Measurements from ENCODE around the gene UBE2A. TPM values are rescaled to one million over a fixed set of nuclear protein-coding genes. Genes with fewer than 3 reads are reported as not detected.

Gene UBE2A
- total RNA-seq, 2 experiments from 2014 or later = 46.1 to 49.8 TPM

GRCh38 chrX:119622356-119623232, 48.2 kb downstream of the UBE2A start:
- CTCF ChIA-PET = interaction anchor here (0.6 kb wide), 1 partner anchor 123 kb away, joined by 4 read pairs; no protein-coding TSS in a partner anchor
- no peaks in the 10 kb centered on the region for H3K27me3 Mint-ChIP-seq (ENCODE audit: low read depth)
- H3K27ac Mint-ChIP-seq = no peak overlapping the region
- intact Hi-C loops (cut with micrococcal nuclease) = no loop called here
- no peaks in the 10 kb centered on the region for H3K4me1 Mint-ChIP-seq (ENCODE audit: low read depth)
- H3K36me3 Mint-ChIP-seq (ENCODE audit: low read depth) = no peaks in the 10 kb centered on the region
- H3K4me3 Mint-ChIP-seq = no peak overlapping the region
- no peak for DNase-seq
- H3K9me3 Mint-ChIP-seq = no peaks in the 10 kb centered on the region

- Mint-ChIP-seq H3K36me3 (ENCODE audit: low read depth) (peaks cover 7% of the 10 kb centered on the region), H3K4me3 (no peak overlapping the region), H3K27me3 (ENCODE audit: low read depth) (no peaks in the 10 kb centered on the region), H3K4me1 (ENCODE audit: low read depth) (no peaks in the 10 kb centered on the region), H3K27ac (no peak overlapping the region), H3K9me3 (no peaks in the 10 kb centered on the region)
- intact Hi-C loops (cut with micrococcal nuclease) = no loop called here
- CTCF ChIA-PET = interaction anchor here (1.1 to 1.9 kb wide), 2 partner anchors 10 to 31 kb away, joined by 4 read pairs; no protein-coding TSS in a partner anchor
- DNase-seq = no peak
Measured at GRCh38 chrX:119624417-119624816, 50.1 kb downstream of the UBE2A start.

GRCh38 chrX:119624951-119625668, 50.7 kb downstream of the UBE2A start:
- H3K4me1 Mint-ChIP-seq (ENCODE audit: low read depth) = no peaks in the 10 kb centered on the region
- H3K4me3 Mint-ChIP-seq = no peak overlapping the region
- intact Hi-C loops (cut with micrococcal nuclease) = no loop called here
- H3K27ac Mint-ChIP-seq = no peak overlapping the region
- CTCF ChIA-PET = interaction anchor here (0.6 to 1.9 kb wide), 3 partner anchors 9 to 31 kb away, joined by 4 to 5 read pairs (median 4); no protein-coding TSS in a partner anchor
- no peaks in the 10 kb centered on the region for H3K9me3 Mint-ChIP-seq
- peaks cover 9% of the 10 kb centered on the region for H3K36me3 Mint-ChIP-seq (ENCODE audit: low read depth)
- DNase-seq = no peak
- H3K27me3 Mint-ChIP-seq (ENCODE audit: low read depth) = no peaks in the 10 kb centered on the region

GRCh38 chrX:119625843-119626242, 51.5 kb downstream of the UBE2A start:
- DNase-seq = no peak
- peaks cover 9% of the 10 kb centered on the region for H3K36me3 Mint-ChIP-seq (ENCODE audit: low read depth)
- no peaks in the 10 kb centered on the region for H3K27me3 Mint-ChIP-seq (ENCODE audit: low read depth)
- H3K27ac Mint-ChIP-seq = no peak overlapping the region
- H3K4me1 Mint-ChIP-seq (ENCODE audit: low read depth) = no peaks in the 10 kb centered on the region
- H3K4me3 Mint-ChIP-seq = no peak overlapping the region
- CTCF ChIA-PET = interaction anchor here (1.9 kb wide), 1 partner anchor 9 kb away, joined by 4 read pairs; no protein-coding TSS in a partner anchor
- intact Hi-C loops (cut with micrococcal nuclease) = no loop called here
- no peaks in the 10 kb centered on the region for H3K9me3 Mint-ChIP-seq

Other genes starting within 250 kb of the UBE2A start
- gene SLC25A43, start 175.2 kb upstream of the UBE2A start, total RNA-seq = 1 to 10 TPM; 2.9 to 3.2 TPM
- 100 to 1,000 TPM; 846 to 855 TPM for gene SLC25A5, start 106.1 kb upstream of the UBE2A start, total RNA-seq
- gene STEEP1, start 9.2 kb upstream of the UBE2A start, total RNA-seq = 10 to 100 TPM; 19.6 to 20.7 TPM
- gene NKRF, start 31.9 kb downstream of the UBE2A start, total RNA-seq = 10 to 100 TPM; 15.8 to 17.0 TPM
- 100 to 1,000 TPM; 137 to 143 TPM for gene SEPTIN6, start 118.6 kb downstream of the UBE2A start, total RNA-seq
- gene SOWAHD, start 184.0 kb downstream of the UBE2A start, total RNA-seq = under 1 TPM in 1 of 2 experiments, not detected in 1; 0.30 TPM
- gene RPL39, start 217.1 kb downstream of the UBE2A start, total RNA-seq = 1,000 to 10,000 TPM; 3,049 to 3,109 TPM